Glutamatergic neuron (in vitro differentiated cells): ENCODE results near the gene SPTB. TPM values are rescaled to one million over a fixed set of nuclear protein-coding genes. Genes with fewer than 3 reads are reported as not detected.

ENCODE experiments used
- DNase-seq: peaks from one replicate; pipeline ENCODE4 v3.0.0; 2022
- H3K27ac Mint-ChIP-seq: one replicate; pipeline ENCODE4 v1.8.0; 2020; ENCODE audit warnings: mild to moderate bottlenecking, mixed read lengths, inconsistent platforms; ENCODE audit not compliant: unreplicated experiment
- H3K27me3 Mint-ChIP-seq: one replicate; pipeline ENCODE4 v1.8.0; 2020; ENCODE audit warnings: mild to moderate bottlenecking, moderate library complexity, mixed read lengths, inconsistent platforms; ENCODE audit not compliant: unreplicated experiment
- H3K36me3 Mint-ChIP-seq: one replicate; pipeline ENCODE4 v1.8.0; 2020; ENCODE audit warnings: mild to moderate bottlenecking, mixed read lengths, inconsistent platforms; ENCODE audit not compliant: unreplicated experiment
- H3K4me1 Mint-ChIP-seq: one replicate; pipeline ENCODE4 v1.8.0; 2020; ENCODE audit warnings: mild to moderate bottlenecking, low read depth, mixed read lengths, inconsistent platforms; ENCODE audit not compliant: unreplicated experiment
- H3K4me3 Mint-ChIP-seq: one replicate; pipeline ENCODE4 v1.8.0; 2020; ENCODE audit warnings: mild to moderate bottlenecking, mixed read lengths, inconsistent platforms; ENCODE audit not compliant: unreplicated experiment
- H3K9me3 Mint-ChIP-seq: one replicate; pipeline ENCODE4 v1.8.0; 2020; ENCODE audit warnings: mild to moderate bottlenecking, moderate library complexity, mixed read lengths, inconsistent platforms; ENCODE audit not compliant: unreplicated experiment
- CTCF ChIP-seq: fragments of 200-600 bp; sonication (generic); IDR thresholded peaks from one replicate; pipeline ENCODE4 v1.5.0; 2021; ENCODE audit not compliant: partially characterized antibody, unreplicated experiment
- total RNA-seq: library from RNA; stranded (reverse); fragmentation: NEBNext Ultra II Directional; extraction: Animal tissue kit (Norgen Biotek cat#: 25700); gene quantifications from one replicate; pipeline ENCODE4 v1.2.1, GENCODE V29; 2021; ENCODE audit not compliant: unreplicated experiment

The SPTB gene
- total RNA-seq, 1 donor from 2014 or later: 1.9 TPM

GRCh38 chr14:64703395-64704142 lies 176.1 kb downstream of the SPTB start:
- Mint-ChIP-seq H3K4me3 (peak overlapping the region; percentile 83), H3K27me3 (peaks cover 17% of the 10 kb centered on the region), H3K4me1 (peaks cover 15% of the 10 kb centered on the region), H3K27ac (no peak overlapping the region), H3K9me3 (peaks cover 2% of the 10 kb centered on the region), H3K36me3 (no peaks in the 10 kb centered on the region)
- peak; percentile 49 for DNase-seq
- TF ChIP-seq CTCF: no peak

GRCh38 chr14:64702493-64703394 lies 177.0 kb downstream of the SPTB start:
- Mint-ChIP-seq H3K4me1 (peaks cover 15% of the 10 kb centered on the region), H3K27ac (no peak overlapping the region), H3K36me3 (no peaks in the 10 kb centered on the region), H3K9me3 (peaks cover 2% of the 10 kb centered on the region), H3K4me3 (peak overlapping the region; percentile 83), H3K27me3 (peaks cover 13% of the 10 kb centered on the region)
- no peak for TF ChIP-seq CTCF
- DNase-seq: no peak

- Mint-ChIP-seq H3K27ac (no peak overlapping the region), H3K4me3 (no peak overlapping the region), H3K9me3 (peaks cover 2% of the 10 kb centered on the region), H3K4me1 (peaks cover 11% of the 10 kb centered on the region), H3K27me3 (peaks cover 13% of the 10 kb centered on the region), H3K36me3 (no peaks in the 10 kb centered on the region)
- no peak for DNase-seq
- no peak for TF ChIP-seq CTCF
Observed at GRCh38 chr14:64701660-64702059, 178.0 kb downstream of the SPTB start.

- H3K9me3 Mint-ChIP-seq: peaks cover 3% of the 10 kb centered on the region
- no peak for TF ChIP-seq CTCF
- peaks cover 9% of the 10 kb centered on the region for H3K4me1 Mint-ChIP-seq
- H3K36me3 Mint-ChIP-seq: no peaks in the 10 kb centered on the region
- no peak overlapping the region for H3K27ac Mint-ChIP-seq
- no peak for DNase-seq
- H3K4me3 Mint-ChIP-seq: no peak overlapping the region
- peaks cover 13% of the 10 kb centered on the region for H3K27me3 Mint-ChIP-seq
Observed at GRCh38 chr14:64700894-64701293, 178.8 kb downstream of the SPTB start.
